Left renal cortex interstitium (tissue), 4 donors: ENCODE data around the gene CCDC24. TPM values are rescaled to one million over a fixed set of nuclear protein-coding genes. Genes with fewer than 3 reads are reported as not detected.
A peak's percentile ranks its signal among the peaks of the same experiment; 100 is the strongest.

Experiments
- DNase-seq, 4 donors: peaks; one replicate each; pipeline ENCODE4 v3.0.0-alpha.2; 2013; ENCODE audit warnings: low read depth in 4 of 4, low spot score in 2 of 4, missing footprints in 1 of 4
- polyA plus RNA-seq, 4 donors: library from polyadenylated mRNA; unstranded; fragments of 120-200 nt; gene quantifications; one replicate each; pipeline ENCODE4 v1.2.1, GENCODE V29; 2013; ENCODE audit not compliant: insufficient read length in 4 of 4

CCDC24 gene
- polyA plus RNA-seq: 10 to 100 TPM; 13.2 to 30.1 (median 23.5) TPM

DNA sequence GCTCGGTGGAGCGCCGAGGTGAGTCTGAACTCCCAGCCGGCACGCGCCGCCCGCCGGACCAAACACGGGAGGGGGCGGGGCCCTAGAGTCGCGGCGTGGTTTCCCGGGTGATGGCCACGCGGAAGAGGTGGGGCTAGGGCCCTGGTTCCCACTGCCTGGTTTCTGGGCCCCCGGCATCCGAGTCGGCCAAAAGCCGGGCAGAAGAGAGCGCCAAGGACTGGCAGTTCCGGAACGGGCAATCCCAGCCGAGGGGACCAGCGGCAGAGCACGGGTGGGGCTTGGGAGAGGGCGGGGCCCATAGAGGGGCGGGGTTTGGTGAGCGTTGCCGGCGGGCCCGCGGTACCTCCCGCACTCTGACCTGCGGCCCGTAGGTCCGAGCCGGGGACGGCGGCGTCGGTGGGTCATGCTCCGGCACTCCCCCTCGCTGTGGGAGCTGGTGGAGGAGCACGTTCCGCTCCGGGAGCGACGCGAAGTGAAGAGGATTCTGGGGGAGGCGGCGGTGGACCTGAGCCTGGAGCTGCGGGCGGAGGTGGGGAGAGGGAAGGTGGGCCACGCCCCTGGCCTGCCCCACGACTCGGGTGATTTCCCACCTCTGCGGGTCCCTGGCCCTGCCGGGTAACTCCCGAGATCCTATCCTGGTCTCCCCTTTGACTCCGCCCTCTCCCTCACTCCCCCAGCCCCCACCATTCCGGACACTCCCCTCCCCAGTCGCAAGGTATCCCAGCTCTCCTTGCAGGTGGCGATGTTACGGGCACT is at the start of gene CCDC24:
Gene CCDC24, plus strand, starts transcription at position 124 of the 756 bp plus-strand sequence. Its CDS starts 280 bp downstream, at position 404.
- peak in 1 of 4 donors; percentile 68 for DNase-seq

DNA sequence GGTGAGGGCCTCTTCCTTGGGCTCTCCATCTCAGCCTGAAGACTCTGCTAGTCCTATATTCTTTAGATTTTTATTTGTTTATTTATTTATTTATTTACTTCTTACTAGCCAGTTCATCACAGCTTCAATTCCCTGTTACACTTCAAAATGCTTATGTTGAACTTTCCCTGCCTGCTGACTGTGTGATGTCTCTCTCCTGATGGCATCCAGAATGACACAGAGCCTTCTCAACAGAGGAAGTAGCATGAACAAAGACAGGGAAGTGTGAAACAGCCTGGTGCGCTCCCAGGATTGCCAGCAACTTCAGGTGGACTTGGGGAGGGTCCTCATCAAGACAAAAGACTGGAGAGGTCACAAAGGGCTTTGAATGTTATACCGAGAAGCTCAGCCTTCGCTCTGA is 49.0 kb upstream of the CCDC24 start:
- DNase-seq: no peak

DNA sequence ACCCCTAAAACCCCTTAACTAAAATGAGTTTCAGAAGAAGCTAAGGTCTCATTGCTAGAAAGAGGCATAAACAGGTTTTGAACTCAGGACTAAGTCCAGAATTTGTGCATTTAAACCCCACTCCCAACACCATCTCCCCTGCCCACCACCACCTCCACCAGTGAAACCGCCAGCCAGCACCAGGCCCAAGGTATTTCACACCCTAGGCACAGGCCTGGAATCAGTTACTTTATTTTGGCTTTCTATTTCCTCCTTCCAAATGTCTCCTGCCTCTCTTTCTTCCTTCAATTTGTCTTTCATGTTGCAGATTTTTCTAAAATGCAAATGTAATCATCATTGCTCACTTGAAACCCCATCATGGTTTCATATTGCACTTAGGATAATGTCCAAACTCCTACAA is 46.5 kb upstream of the CCDC24 start:
- no peak for DNase-seq

DNA sequence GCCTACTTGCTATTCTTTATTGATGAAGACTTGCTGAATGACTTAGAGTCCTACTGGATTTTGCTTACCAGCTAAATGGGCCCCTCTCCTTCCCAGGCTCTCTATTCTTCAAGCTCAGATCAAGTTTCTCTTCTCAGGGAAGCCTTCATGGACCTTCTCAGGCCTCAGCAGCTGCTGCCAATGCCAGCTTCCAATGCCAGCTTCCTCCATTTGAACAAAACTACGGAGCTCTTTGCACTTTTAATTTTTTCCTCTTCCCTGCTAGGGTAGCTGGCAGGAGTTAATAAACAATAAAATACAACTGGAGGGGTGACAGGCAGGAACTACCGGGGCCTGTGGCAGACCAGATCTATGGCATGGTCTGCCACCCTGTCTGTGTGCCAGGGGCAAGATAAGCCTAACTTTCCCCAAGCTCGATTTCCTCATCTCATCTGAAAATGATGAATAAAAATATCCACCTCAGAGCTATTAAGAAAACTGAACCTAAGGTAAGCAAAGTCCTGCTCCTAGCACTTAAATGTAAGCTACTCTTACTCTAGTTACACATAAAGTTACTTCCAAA is 45.6 kb upstream of the CCDC24 start:
- no peak for DNase-seq

DNA sequence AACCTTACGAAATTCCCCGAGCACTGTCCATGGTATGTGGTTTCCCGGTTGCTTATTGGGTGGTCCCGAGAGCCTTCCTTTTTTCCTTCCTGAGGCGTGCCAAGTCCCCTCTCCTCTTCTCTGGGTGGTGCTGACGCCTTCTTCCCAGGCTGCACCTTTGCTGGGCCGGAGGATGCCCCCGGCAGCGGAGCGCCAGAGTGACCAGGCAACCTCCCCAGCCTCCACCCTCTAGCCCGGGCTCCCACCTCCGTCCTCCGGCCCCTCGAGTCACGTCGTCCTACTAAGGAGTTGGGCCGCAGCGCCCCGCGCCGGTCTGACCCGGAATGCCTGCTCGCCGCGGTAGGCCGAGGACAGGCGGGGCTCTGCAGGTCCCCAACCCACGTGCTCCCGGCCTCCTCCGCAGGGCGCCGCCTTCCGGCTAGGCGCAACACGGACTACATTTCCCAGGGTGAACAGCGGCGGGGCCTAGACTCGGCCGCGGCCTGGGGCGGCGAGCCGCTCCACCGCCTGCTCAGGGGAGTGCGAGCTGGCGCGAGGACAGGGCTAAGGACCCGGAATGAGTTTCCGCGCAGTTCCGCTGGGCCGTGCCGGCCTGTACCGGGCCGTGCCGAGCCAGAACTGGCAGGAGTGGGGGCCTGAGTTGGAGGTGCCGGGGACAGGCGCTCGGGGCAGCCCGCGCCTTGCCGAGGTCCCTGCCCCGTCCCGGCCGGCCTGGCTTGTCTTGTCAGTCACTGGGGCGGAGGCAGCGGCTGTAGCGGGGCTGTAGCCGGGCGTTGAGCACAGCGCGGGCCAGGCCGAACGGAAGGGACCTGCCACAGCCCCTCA is 45.0 kb upstream of the CCDC24 start, which contains the start of gene IPO13:
Gene IPO13, plus strand, starts transcription at position 715 of the 825 bp plus-strand sequence. CDS start 651 bp downstream, outside the sequence.
- peak; percentile 88 to 93 (median 92) for DNase-seq

DNA sequence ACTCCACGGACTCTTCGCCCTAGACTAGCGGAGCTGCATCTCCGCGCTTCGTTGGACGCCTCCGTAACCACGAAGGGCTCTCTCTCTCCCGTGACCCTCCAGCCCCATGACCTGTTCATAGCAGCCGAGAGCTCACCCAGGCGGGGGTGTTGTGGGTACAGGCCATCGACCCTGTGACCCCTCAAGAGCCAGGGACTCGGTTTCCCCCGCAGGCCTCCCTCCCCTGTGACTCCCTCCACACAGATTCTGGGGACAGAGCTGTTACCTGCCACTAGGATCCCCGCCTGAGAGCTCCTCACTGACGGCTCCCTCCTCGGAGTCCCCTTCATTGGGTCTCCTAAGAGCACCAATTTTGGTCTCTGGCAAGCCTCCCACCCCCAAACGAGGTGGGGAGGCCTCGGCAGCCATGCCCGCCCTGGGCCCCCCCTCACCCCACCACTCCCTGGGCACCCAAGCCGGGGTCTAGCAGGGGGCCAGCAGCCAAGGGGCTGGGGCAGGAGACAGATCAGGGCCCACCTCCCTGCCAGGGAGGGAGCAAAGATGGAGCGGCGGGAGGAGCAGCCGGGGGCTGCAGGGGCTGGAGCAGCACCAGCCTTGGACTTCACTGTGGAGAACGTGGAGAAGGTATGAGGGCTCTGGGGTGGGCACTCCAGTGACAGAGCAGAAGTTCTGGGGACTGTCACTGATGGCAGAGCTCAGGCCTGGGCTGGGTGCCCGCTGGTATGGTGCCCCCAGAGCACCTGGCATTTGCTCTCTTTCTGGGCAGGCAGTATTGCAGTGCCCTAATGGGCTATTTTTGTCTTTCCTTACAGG is 44.1 kb upstream of the CCDC24 start:
- DNase-seq: no peak

DNA sequence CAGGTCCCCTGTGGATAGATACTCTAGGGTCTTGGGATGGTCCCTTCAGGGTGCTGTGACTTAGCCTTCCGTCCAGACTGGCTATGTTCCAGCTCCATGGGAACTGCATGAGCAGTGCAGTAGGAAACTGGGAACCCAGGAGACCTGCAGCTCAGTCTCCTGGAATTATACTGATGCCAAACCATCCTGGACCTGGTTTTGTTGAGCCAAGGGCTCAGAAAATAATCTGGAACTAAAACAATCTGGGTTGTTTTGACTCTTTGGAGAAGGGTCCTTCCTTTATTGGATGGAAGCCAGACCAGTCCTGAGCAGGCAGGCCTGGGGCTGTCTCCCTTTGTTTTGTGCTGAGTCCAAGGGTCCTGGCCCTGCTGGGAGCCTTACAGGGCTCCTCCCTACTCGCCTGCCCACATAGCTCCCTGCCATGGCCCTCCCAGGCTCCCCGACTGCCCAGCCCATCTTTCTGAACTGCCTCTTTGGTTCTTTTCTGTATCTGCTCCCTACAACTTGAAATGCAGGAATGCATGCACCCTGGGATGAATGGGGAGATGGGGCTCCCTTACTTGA is 43.4 kb upstream of the CCDC24 start:
- DNase-seq: no peak

DNA sequence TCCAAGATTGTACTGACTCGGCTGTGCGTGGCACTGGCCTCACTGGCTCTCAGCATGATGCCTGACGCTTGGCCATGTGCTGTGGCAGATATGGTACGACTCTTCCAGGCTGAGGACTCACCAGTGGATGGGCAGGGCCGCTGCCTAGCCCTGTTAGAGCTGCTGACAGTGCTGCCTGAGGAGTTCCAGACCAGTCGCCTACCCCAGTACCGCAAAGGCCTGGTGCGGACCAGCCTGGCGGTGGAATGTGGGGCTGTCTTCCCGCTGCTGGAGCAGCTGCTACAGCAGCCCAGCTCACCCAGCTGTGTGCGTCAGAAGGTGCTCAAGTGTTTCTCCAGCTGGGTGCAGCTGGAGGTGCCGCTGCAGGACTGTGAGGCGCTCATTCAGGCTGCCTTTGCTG is 41.7 kb upstream of the CCDC24 start:
- DNase-seq: no peak

DNA sequence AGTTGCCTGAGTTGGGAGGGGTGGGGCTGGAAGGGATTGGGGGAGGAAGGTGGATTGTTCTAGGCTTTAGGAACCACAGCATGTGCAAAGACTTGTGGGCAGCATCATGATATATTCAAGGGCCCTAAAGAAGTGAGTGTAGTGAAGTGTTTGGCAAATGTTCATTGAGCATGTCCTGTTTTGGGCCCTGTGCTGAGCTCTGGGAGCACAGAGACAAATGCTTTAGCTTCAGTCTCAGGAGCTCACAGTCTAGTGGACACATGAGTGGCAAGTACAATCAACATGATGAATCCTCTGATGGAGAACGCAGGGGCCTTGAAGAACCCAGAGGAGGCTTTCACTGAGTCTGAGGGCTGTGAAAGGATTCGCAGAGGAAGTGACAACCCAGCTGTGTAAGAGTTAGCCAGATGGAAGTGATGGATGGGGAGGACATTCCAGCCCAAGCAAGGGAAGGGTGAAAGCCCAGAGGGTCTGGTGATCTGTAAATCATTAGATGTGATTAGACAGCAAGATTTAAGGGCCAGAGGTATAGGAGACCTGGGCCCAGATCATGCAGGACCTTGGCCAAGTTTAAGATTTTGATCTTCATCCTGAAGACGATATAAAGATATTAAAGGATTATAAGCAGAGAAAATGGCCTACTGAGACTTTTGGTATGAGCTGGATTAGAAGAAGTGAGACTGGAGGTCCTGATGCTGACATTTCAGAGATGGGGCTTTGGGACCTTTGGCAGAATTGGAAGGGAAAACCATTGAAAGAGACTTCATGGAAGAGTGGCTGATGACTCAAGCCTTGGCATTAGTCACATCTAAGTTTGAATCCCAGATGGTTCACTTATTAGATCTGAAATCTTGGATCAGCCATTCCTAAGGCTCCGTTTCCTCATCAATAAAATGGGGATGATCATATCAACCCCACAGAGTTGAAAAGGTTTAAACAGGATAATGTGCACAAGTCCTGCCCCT is 40.1 kb upstream of the CCDC24 start:
- DNase-seq: no peak

DNA sequence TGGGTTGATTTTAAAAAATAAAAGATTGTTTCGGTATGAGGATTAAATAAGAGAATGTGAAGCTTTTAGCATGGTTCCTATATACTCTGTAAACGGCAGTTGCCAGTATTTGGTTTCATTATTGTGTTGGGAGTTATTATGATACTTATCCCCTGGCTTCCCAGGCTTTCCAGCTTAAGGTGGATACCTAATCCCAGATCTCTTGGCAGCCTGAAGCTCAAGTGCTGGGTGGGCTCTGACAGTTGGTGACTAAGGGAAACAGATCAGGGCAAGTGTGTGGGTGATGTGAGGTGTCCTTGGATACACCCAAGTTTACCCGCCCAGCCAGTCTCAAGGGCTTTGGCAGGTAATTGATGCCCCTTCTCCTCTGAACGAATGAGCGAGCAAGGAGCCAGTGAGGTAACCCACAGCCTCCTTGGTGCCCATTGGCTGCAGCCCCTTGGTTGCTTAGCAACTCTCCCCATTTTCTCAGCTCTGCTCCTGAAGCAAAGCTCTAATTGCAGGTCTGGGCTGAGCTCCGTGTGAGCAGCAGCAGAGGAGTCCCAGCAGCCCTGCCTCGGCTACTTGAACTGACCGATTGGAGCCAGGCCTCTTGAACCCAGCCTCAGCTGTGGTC is 38.6 kb upstream of the CCDC24 start:
- DNase-seq: no peak

DNA sequence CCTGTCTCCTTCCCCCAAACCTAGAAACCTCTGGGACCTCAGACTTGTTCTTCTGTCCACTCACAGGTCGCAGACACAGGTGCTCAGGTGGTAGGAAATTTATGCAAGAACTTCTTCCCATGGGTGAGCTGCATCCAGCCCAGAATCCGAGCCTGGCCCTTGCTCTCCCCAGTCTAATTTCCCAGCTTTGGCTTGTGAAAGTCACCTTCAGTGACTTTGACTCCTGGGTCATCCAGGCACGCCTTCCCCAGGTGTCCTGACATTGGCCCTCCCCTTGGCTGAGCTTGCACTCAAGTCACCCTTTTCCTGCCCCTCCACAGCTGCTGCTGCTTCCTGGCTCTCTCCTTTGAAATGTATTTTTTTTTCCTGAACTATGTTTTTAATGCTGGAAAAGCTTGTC is 38.0 kb upstream of the CCDC24 start:
- no peak for DNase-seq

DNA sequence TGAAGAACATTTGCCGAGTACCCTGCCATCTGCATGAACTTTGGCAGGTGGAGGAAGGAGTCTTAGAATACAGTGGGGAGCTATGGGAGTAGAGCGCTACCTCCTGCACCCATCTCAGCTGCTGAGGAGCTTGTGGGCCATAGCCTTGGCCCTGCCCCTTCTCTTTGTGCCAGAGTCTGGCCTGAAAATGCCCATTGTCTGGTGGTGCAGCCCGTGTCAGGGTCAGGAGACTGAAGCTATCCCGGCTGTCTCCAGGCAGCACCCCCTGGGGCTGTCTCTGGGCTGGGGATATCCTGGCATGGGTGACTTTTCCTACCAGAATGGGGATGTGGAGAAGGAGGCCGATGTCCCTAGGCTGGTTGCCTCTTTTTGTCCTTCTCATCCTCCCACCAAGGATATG is 37.4 kb upstream of the CCDC24 start:
- no peak for DNase-seq

DNA sequence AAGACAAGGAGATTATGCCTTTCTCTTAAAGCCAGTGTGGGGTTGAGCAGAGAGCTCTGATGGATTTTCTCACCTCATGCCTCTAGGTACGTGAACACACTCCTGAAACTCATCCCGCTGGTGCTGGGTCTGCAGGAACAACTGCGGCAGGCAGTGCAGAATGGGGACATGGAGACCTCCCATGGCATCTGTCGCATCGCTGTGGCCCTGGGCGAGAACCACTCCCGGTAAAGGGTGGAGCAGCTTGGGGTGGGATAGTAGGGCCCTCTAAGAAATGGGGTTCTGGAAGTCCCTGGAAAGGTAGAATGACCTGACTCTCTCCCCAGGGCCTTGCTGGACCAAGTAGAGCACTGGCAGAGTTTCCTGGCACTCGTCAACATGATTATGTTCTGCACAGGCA is 35.2 kb upstream of the CCDC24 start:
- no peak for DNase-seq

DNA sequence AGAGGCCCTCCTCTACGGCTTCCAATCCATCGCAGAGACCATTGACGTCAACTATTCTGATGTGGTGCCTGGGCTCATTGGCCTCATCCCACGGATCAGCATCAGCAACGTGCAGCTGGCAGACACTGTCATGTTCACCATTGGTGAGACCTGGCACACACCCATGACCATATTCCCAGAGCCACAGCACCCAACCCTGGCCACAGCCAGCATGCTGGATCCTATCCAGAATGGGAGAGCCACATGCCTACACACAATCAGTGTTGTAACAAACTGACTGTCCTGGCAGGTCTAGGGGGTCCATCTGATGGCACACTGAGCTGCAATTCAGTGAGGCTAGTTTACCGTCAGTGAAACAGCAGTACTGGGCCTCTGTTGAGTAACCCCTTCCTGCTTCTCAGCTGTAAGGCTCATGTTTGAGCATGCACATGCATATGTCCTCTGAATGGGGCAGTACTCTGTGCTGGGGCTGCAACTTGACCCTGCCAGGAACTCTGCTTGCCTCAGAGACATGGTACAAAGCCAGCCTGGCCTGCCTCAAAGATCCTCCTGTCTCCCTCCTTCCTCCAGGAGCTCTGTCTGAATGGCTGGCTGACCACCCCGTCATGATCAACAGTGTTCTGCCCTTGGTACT is 33.9 kb upstream of the CCDC24 start:
- no peak for DNase-seq

DNA sequence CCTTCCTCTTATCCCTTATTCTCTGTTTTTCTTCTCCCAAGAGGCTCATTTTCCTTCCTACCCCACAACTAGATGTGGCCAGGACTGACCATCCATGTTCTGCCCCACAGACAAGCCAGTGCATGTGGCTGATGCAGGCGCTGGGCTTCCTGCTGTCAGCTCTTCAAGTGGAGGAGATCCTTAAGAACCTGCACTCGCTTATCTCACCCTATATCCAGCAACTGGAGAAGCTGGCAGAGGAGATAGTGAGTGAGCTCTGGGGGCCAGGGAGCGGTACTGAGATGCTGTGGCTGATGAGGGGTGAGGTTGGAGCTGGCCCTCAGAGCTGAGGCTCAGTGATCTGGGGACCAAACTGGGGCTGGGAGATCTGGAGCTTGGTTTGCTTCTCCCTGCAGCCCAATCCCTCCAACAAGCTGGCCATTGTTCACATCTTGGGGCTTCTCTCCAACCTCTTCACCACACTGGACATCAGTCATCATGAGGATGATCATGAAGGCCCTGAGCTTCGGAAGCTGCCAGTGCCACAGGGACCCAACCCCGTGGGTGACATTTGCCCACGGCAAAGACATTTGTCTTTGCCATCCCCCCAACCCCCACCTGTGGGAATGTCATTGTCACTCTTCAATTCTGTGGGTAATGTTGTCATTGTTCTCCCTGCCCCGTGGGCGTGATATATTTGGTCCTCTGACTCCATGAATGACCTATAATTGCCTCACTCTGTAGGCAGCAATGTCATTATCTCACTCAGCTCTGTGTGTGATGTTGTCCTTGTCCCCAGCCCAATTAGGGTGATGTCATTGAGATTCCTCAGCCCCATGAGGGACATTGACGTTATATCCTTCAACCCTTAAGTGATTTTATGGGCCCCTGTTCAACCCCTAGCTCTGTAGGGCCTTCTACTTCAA is 32.8 kb upstream of the CCDC24 start:
- DNase-seq: no peak

DNA sequence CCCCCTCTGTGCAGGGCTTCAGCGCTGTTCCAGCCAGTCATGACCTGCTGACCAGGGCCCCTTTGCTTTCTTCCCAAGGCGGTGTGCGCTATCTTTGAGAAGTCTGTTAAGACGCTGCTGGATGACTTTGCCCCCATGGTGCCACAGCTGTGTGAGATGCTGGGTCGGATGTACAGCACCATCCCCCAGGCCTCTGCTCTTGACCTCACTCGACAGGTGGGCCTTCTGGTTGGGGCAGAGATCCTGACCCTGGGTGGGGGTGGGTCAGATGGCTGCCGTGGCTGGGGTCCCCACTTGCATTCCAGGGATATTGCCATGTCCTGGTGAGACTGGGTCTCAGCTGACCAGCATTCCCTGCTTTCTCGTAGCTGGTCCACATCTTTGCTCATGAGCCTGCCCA is 30.6 kb upstream of the CCDC24 start:
- no peak for DNase-seq

DNA sequence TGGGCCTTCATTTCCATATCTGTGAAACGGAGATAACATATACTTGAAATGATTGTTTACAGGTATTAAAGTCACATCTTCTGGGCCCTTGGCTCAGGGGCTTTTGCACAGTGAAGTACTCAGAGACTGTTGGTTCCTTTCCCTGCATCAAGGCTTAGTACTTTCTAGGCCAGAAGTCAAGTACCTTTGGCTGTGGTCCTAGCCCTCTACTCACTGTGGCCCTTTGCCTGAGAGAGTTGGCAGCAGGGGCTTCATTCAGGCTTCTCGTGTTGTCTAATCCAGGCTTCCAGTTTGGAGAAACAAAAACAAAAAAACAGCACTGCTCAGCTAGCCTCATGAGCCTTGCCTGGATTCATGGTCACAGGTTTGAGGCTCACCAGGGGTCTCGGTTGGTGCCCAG is 29.7 kb upstream of the CCDC24 start:
- no peak for DNase-seq
